OCI-LY1 (cell line): ENCODE data around the gene FOXD3.
"Not testable (repeated sequence)": the region's sequence is repeated elsewhere in the genome, so short reads cannot be mapped to it uniquely, and the experiment has no call there.

Source experiments
- CTCF ChIP-seq: fragments of 200-600 bp; sonication (generic), shearing (Covaris generic); IDR thresholded peaks from 2 replicates; pipeline ENCODE4 v1.5.1; 2017; ENCODE audit warnings: mild to moderate bottlenecking, antibody characterized with exemption, low read length, moderate library complexity, mixed read lengths
- EZH2 ChIP-seq: fragments of 200-600 bp; sonication (generic), shearing (Covaris generic); IDR thresholded peaks from 2 replicates; pipeline ENCODE4 v1.8.0; 2017; ENCODE audit warnings: borderline replicate concordance, mixed run types, mild to moderate bottlenecking, antibody characterized with exemption, low read length, moderate library complexity, mixed read lengths

DNA sequence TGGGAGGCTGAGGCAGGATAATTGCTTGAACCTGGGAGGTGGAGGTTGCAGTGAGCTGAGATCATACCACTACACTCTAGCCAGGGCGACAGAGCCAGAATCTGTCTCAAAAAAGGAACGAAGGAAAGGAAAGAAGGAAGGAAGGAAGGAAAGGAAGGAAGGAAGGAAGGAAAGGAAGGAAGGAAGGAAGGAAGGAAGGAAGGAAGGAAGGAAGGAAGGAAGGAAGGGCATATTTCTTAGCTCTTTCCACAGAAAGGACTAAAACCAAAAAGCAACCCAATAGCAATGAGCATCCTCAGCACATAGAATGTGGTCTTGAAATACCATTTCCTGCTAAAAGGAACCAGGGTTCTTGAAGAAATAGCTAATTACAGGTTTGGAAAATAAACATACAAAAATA lies 33.9 kb downstream of the FOXD3 start:
- TF ChIP-seq CTCF, EZH2: not testable (repeated sequence)
